AG04450 (cell line): ENCODE data around the gene IRF2BP2. TPM values are rescaled to one million over a fixed set of nuclear protein-coding genes. Genes with fewer than 3 reads are reported as not detected.

Experiments used
- CTCF ChIA-PET: fragments of 300-600, 350-600 bp; formaldehyde crosslinking; extraction: SDS; loops from one replicate; lab custom pipeline; 2022; ENCODE audit warnings: antibody characterized with exemption, inconsistent platforms; lab: Charles Lee
- POLR2A ChIA-PET: fragments of 350-600 bp; formaldehyde crosslinking; extraction: SDS; loops from one replicate; lab custom pipeline; 2021; ENCODE audit warnings: antibody characterized with exemption, inconsistent platforms; lab: Yijun Ruan, JAX
- DNase-seq: peaks from one replicate; pipeline ENCODE4 v3.0.0-alpha.2; 2011; ENCODE audit warnings: low read depth, low spot score
- H3K27ac ChIP-seq: one replicate; pipeline ENCODE4 v1.5.1; 2012; ENCODE audit warnings: low read depth, low read length, control low read depth
- H3K27me3 ChIP-seq: one replicate; pipeline ENCODE4 v1.6.0; 2012; ENCODE audit warnings: low read length; ENCODE audit not compliant: control insufficient read depth, insufficient read depth
- H3K4me3 ChIP-seq: 2 replicates; pipeline ENCODE4 v1.5.1; 2011; ENCODE audit warnings: mild to moderate bottlenecking, low read depth, low read length, control low read depth
- H3K9me3 ChIP-seq: 2 replicates; pipeline ENCODE4 v1.5.1; 2012; ENCODE audit warnings: low read length; ENCODE audit not compliant: control insufficient read depth, insufficient read depth
- polyA plus RNA-seq: library from polyadenylated mRNA; depleted of rRNA; stranded (reverse); fragments of >200 nt; gene quantifications from 2 replicates; pipeline ENCODE4 v1.2.3, GENCODE V29; 2011
- TF ChIP-seq, protein P1 (sequence below): IDR thresholded peaks from 2 replicates; pipeline ENCODE4 v1.5.1; 2011; ENCODE audit warnings: low read depth, low read length, control low read depth, inconsistent platforms

Gene IRF2BP2
- polyA plus RNA-seq, 1 experiment: 20.3 TPM

DNA sequence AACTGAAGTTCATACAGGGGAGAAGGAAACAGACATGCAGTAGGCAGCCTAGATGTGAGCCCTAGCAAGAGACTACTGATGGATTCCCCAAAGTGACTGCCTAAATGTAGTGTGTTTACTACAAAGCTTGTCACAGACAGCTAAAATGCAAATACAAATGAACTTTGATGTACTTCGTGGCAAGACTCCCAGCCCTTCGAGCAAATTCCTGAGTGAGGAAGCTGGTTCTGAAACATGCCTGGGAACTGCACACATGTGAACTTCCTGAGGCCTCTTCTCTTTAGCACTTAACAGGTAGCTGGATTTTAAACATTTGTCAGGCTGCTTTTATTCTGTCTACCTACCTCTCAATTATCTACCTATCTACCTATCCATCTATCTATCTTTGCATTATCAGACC, 6.7 kb upstream of the IRF2BP2 start:
- no peaks in the 10 kb centered on the region for H3K27me3 ChIP-seq
- H3K27ac ChIP-seq: peak overlapping the region; percentile 48
- no peak for DNase-seq
- TF ChIP-seq, protein P1, sequence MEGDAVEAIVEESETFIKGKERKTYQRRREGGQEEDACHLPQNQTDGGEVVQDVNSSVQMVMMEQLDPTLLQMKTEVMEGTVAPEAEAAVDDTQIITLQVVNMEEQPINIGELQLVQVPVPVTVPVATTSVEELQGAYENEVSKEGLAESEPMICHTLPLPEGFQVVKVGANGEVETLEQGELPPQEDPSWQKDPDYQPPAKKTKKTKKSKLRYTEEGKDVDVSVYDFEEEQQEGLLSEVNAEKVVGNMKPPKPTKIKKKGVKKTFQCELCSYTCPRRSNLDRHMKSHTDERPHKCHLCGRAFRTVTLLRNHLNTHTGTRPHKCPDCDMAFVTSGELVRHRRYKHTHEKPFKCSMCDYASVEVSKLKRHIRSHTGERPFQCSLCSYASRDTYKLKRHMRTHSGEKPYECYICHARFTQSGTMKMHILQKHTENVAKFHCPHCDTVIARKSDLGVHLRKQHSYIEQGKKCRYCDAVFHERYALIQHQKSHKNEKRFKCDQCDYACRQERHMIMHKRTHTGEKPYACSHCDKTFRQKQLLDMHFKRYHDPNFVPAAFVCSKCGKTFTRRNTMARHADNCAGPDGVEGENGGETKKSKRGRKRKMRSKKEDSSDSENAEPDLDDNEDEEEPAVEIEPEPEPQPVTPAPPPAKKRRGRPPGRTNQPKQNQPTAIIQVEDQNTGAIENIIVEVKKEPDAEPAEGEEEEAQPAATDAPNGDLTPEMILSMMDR: no peak
- H3K9me3 ChIP-seq: no peaks in the 10 kb centered on the region
- ChIA-PET CTCF (no interaction called here), POLR2A (interaction anchor here (1.0 kb wide), 1 partner anchor 107 kb away, joined by 9 read pairs; no protein-coding TSS in a partner anchor)
- H3K4me3 ChIP-seq: no peak overlapping the region

DNA sequence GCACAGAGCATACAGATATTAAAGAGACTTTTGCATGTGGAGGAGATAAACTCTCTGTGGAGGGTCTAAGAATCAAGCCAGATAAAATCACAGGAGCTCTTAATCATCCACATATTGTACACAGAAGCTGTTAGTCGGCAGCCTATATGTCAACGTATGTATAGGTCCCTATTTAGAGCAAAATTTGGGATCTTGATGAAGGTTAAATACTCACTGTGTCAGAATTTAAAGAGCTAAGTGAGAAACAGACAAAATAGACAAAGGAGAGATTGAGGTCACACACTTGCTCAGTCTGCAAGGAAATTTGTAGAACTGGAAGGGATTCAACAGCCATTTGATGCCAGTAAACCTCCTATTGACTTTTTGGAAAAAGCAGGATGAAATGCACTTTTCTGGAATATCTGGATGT, 4.1 kb upstream of the IRF2BP2 start:
- no peaks in the 10 kb centered on the region for H3K9me3 ChIP-seq
- ChIA-PET POLR2A (interaction anchor here (0.7 to 5.9 kb wide), 3 partner anchors 109 to 434 kb away, joined by 4 to 79 read pairs (median 4); no protein-coding TSS in a partner anchor), CTCF (interaction anchor here (1.0 to 2.6 kb wide), 4 partner anchors 10 to 479 kb away, joined by 4 to 9 read pairs (median 6); no protein-coding TSS in a partner anchor)
- TF ChIP-seq, protein P1: no peak
- no peak overlapping the region for H3K4me3 ChIP-seq
- DNase-seq: no peak
- peak overlapping the region; percentile 55 for H3K27ac ChIP-seq
- no peaks in the 10 kb centered on the region for H3K27me3 ChIP-seq

DNA sequence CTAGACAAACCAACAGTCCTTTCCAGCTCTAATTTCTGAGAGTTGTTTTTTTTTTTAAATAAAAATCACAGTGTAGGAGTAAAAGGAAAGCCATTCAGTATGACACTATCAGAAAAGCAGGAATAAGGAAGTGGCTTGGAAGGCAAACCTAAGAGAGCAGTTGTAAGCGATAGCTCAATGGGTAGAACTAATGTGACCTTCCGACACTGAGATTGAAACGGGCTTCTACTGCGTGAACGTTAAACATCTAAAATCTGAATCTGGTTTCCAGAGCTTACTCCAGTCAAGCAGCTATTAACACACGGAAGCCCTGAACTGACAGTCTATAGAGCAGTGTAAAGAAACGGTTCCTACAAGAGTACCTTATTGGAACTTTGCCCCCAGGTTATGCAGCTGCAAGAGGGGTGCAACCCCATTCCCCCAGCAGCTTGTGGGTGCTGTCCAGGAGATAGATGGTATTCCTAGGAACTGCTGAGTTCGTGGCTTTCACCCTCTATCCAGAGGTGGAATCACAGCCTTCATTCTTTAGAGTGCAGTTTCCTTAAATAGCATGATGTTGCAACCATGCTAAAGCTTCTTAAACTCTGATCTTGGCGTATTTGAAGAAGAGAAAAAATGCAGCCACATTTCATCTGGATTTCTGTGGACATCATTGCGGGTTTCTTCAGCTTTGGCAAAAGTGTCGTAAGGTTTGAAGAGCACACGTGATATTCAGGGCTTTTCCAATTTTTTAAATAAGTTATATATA, 3.3 kb upstream of the IRF2BP2 start:
- no peak for DNase-seq
- POLR2A ChIA-PET: interaction anchor here (0.7 to 5.9 kb wide), 6 partner anchors 110 to 470 kb away, joined by 3 to 79 read pairs (median 8); no protein-coding TSS in a partner anchor
- Histone ChIP-seq H3K4me3 (peak overlapping the region; percentile 42), H3K27ac (peak overlapping the region; percentile 97), H3K9me3 (no peaks in the 10 kb centered on the region), H3K27me3 (no peaks in the 10 kb centered on the region)
- CTCF ChIA-PET: interaction anchor here (0.6 to 2.6 kb wide), 6 partner anchors 9 to 480 kb away, joined by 3 to 9 read pairs (median 6); no protein-coding TSS in a partner anchor
- TF ChIP-seq, protein P1: no peak

DNA sequence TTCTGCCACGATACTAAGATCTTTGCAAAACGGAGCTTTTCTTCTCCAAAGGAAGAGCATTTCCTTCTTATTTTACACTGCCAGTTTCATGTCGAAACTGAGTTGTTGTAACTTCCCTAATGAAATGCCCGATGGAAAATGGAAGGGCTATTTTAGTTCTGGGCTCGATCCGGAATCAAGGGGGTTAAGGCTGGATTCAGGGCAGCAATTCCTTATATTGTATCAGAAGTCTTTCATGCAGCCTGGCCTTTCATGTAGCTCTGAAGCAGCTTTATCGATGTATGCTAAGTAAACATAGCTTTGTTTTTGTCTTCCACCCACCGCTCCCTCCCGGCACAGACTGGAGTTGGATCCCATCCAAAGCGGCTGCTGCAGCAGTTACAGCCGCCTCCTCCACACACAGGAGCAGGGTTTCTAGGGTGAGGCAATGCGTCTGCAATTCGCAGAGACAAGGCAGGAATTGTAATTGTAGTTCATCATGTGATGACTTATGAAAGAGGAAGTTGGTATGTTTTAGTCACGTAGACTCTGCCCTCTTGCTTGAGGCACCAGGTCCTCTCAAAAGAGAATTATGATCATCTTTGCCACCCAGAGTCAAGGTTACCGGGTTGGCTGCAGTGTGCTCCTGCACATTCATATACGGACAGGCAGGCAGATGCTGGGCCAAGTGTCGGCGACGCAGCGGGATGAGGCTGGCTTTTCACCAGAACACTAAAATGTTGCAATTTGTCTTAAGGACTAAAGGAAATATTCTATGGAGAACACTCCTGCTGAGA, 2.6 kb upstream of the IRF2BP2 start:
- H3K9me3 ChIP-seq: no peaks in the 10 kb centered on the region
- no peaks in the 10 kb centered on the region for H3K27me3 ChIP-seq
- TF ChIP-seq, protein P1: no peak
- H3K4me3 ChIP-seq: peak overlapping the region; percentile 42
- peak overlapping the region; percentile 97 for H3K27ac ChIP-seq
- DNase-seq: peak; percentile 98
- ChIA-PET CTCF (interaction anchor here (0.6 to 3.0 kb wide), 9 partner anchors 10 to 481 kb away, joined by 3 to 15 read pairs (median 6); no protein-coding TSS in a partner anchor), POLR2A (interaction anchor here (0.7 to 5.9 kb wide), 8 partner anchors 10 to 471 kb away, joined by 3 to 79 read pairs (median 12); no protein-coding TSS in a partner anchor)
